ENCODE measurements around the gene GEN1. TPM values are rescaled to one million over a fixed set of nuclear protein-coding genes. Genes with fewer than 3 reads are reported as not detected.

GEN1 gene
- total and polyA plus RNA-seq, 2 of the 4 experiments (the other 2 are of a cell fraction): 7.9 to 8.3 TPM

DNA sequence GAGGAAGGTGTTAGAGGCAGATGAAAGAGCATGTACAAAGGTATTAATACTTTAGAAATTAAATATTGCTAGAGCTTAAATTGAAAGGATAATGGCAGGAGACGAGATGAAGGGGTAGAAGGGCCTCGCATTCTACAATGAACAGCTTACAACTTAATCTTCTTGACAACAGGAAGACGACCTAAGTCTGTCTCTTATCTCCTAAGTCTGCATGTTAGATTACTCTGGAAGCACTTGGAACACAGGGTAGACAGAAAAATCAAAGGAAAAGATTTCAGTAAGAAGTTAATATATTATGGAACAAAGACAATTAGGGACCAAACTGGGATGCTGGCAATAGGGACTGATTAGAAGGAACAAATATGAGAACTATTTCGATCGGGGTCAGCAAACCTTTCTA is 35.2 kb upstream of the GEN1 start:
- intact Hi-C loops (cut with micrococcal nuclease): loop anchor here (1.0 to 2.0 kb wide), 2 partner anchors 112 to 660 kb away; no protein-coding TSS in a partner anchor
- no peak overlapping the region for H4K8ac ChIP-seq (ENCODE audit: low read depth in 2 of 2, low read length in 2 of 2)
- DNase-seq (no peak), ATAC-seq (ENCODE audit: low read depth) (no peak)
- H3K4me3 ChIP-seq (ENCODE audit: insufficient read depth, low read depth, low read length): no peak overlapping the region
- WGBS, 2 experiments (ENCODE audit: extremely low coverage in 2 of 2, insufficient read length in 1 of 2): no CpG with 5 or more reads among the region's 5 CpGs
- ChIA-PET POLR2A (ENCODE audit: unreplicated experiment) (no interaction called here), CTCF (interaction anchor here (0.6 to 2.3 kb wide), 3 partner anchors 10 to 843 kb away, joined by 3 to 12 read pairs (median 4); no protein-coding TSS in a partner anchor)
- no peak overlapping the region for H4K5ac ChIP-seq (ENCODE audit: low read depth, low read length)
- dilution Hi-C loops (cut with HindIII; ENCODE audit: low sequenced_read_pairs, unreplicated experiment): no loop called here
- H4K91ac ChIP-seq (ENCODE audit: insufficient read depth, low read depth, low read length): no peak overlapping the region
- H4K20me1 ChIP-seq (ENCODE audit: insufficient read depth, low read length): no peaks in the 10 kb centered on the region
- H3K18ac ChIP-seq (ENCODE audit: low read depth, low read length): no peak overlapping the region
- H3K56ac ChIP-seq (ENCODE audit: extremely low read depth, insufficient read depth, low read length): no peak overlapping the region
- no peak overlapping the region for H2BK20ac ChIP-seq (ENCODE audit: low read depth, low read length)
- H3K36me3 ChIP-seq (ENCODE audit: control insufficient read depth, insufficient read depth, low read length): peaks cover 16% of the 10 kb centered on the region
- H2BK5ac ChIP-seq (ENCODE audit: low read depth, low read length, poor library complexity, severe bottlenecking): no peak overlapping the region
- H3K79me1 ChIP-seq (ENCODE audit: low read depth in 1 of 2, low read length in 2 of 2): no peaks in the 10 kb centered on the region
- no peaks in the 10 kb centered on the region for H3K4me1 ChIP-seq (ENCODE audit: control insufficient read depth, insufficient read depth, low read length)
- H3K4me2 ChIP-seq (ENCODE audit: low read depth, low read length): no peak overlapping the region
- H3K9me1 ChIP-seq (ENCODE audit: insufficient read depth, low read length): no peaks in the 10 kb centered on the region
- in situ Hi-C loops (cut with MboI; ENCODE audit: low sequenced_read_pairs): no loop called here
- H2AK5ac ChIP-seq (ENCODE audit: low read depth, low read length): no peak overlapping the region
- no peaks in the 10 kb centered on the region for H3K27me3 ChIP-seq (ENCODE audit: control insufficient read depth, insufficient read depth, low read length)
- H3K23ac ChIP-seq (ENCODE audit: low read depth, low read length): no peak overlapping the region
- no TSS peak for BruUV-seq (replicated peaks)
- H2BK120ac ChIP-seq (ENCODE audit: low read depth, low read length): no peak overlapping the region
- no peak overlapping the region for H3K4ac ChIP-seq (ENCODE audit: low read depth, low read length)
- no peak overlapping the region for H3K9ac ChIP-seq (ENCODE audit: low read depth, low read length)
- no peak overlapping the region for H2BK15ac ChIP-seq (ENCODE audit: low read depth, low read length)
- no peaks in the 10 kb centered on the region for H3K9me3 ChIP-seq (ENCODE audit: control insufficient read depth, insufficient read depth, low read length)
- H3K14ac ChIP-seq (replicated peaks; ENCODE audit: low read depth, low read length): no peak overlapping the region
- TF ChIP-seq CHD1 (IDR thresholded peaks at IDR 0.05; ENCODE audit: low read depth, low read length) (no peak), USF2 (IDR thresholded peaks at IDR 0.05; ENCODE audit: low read depth, low read length) (no peak), POLR2A (IDR thresholded peaks at IDR 0.05; ENCODE audit: low read depth, low read length) (no peak), MAFK (IDR thresholded peaks at IDR 0.05; ENCODE audit: low read depth, low read length) (no peak), RFX5 (IDR thresholded peaks at IDR 0.05; ENCODE audit: low read depth, low read length) (no peak), FOS (IDR thresholded peaks at IDR 0.05; ENCODE audit: low read depth, low read length) (no peak), CEBPB (IDR thresholded peaks at IDR 0.05; ENCODE audit: low read depth, low read length) (no peak), NFE2L2 (IDR thresholded peaks at IDR 0.05; ENCODE audit: low read depth, low read length) (no peak), MXI1 (IDR thresholded peaks at IDR 0.05; ENCODE audit: borderline replicate concordance, low read depth, low read length) (no peak)
- TF ChIP-seq, protein P1, sequence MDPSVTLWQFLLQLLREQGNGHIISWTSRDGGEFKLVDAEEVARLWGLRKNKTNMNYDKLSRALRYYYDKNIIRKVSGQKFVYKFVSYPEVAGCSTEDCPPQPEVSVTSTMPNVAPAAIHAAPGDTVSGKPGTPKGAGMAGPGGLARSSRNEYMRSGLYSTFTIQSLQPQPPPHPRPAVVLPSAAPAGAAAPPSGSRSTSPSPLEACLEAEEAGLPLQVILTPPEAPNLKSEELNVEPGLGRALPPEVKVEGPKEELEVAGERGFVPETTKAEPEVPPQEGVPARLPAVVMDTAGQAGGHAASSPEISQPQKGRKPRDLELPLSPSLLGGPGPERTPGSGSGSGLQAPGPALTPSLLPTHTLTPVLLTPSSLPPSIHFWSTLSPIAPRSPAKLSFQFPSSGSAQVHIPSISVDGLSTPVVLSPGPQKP (IDR thresholded peaks at IDR 0.05; ENCODE audit: borderline replicate concordance, low read depth, low read length): no peak
- H2AK9ac ChIP-seq (replicated peaks; ENCODE audit: low read depth, low read length, poor library complexity): no peak overlapping the region
- no peak overlapping the region for H2AFZ ChIP-seq (replicated peaks; ENCODE audit: low read length, poor library complexity)
- H3K27ac ChIP-seq (ENCODE audit: insufficient read depth, low read length): no peak overlapping the region
